ENCODE data around the gene HASPIN.

GRCh38 chr17:3681565-3681964 is 42.1 kb upstream of the HASPIN start:
- no peak for TF ChIP-seq POLR2A (IDR thresholded peaks at IDR 0.05)
- no peak for TF ChIP-seq CTCF (IDR thresholded peaks at IDR 0.05)

Measured in esophagus squamous epithelium (tissue), 4 donors.